SW480 (cell line): ENCODE data around the gene SAP25.
A peak's percentile ranks its signal among the peaks of the same experiment; 100 is the strongest.
"Not testable (repeated sequence)": the region's sequence is repeated elsewhere in the genome, so short reads cannot be mapped to it uniquely, and the experiment has no call there.

ENCODE experiments used
- DNase-seq: peaks from one replicate; pipeline ENCODE4 v3.0.0-alpha.2; 2016; ENCODE audit warnings: low spot score

SAP25 gene

DNA sequence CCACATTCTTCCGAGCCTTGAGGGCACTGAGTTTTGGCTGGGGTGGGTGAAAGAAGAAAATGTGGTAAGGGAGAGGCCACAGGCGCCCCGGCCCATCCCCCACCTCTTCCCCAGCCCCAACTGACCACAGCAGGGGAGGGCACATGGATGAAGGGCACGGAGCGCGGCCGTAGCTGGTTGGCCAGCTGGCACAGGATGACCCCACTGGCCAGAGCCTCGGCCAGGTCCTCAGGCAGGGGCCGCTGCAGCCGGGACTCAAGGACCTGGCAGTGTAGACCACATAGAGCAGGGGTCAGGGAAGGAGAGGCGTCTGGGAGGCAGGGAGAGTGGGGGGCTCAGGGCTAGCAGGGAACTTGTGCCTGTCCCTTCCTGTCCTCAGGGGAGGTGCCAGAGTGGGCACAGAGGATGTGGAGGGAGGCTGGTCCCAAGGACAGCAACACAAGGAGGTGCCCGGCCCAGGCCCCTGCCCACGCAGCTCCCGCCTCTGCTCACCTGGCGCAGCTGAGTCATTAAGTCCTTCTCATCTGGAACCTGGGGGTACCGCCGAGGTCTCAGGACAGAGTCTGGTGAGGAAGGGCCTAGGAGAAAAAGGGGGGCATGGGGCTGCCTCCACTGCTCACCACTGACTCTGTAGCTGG lies 2.2 kb upstream of the SAP25 start:
- DNase-seq, result no peak

GRCh38 chr7:100575206-100575631 lies 1.5 kb upstream of the SAP25 start:
- DNase-seq, result no peak

- DNase-seq, result no peak
Measured at GRCh38 chr7:100574362-100575205, 884 bp upstream of the SAP25 start.

GRCh38 chr7:100572949-100573675 lies 588 bp downstream of the SAP25 start:
- no peak for DNase-seq

- DNase-seq, result no peak
Measured at GRCh38 chr7:100572281-100572948, 1.3 kb downstream of the SAP25 start.

DNA sequence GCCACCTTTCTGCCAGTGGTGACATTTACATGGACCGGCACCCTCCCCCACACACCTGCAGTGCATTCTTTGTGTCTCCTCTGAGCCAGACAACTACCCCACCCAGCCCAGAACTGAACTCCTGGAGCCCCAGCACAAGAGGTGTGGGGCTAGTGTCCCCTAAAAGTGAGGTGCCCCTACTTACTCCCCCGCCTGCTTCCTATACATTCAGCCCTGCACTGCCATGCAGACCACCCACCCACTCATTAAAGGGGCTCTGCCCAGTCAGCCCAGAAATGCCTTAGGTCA lies 1.9 kb downstream of the SAP25 start:
- peak; percentile 39 for DNase-seq

GRCh38 chr7:100570954-100571828 lies 2.5 kb downstream of the SAP25 start:
- no peak for DNase-seq

DNA sequence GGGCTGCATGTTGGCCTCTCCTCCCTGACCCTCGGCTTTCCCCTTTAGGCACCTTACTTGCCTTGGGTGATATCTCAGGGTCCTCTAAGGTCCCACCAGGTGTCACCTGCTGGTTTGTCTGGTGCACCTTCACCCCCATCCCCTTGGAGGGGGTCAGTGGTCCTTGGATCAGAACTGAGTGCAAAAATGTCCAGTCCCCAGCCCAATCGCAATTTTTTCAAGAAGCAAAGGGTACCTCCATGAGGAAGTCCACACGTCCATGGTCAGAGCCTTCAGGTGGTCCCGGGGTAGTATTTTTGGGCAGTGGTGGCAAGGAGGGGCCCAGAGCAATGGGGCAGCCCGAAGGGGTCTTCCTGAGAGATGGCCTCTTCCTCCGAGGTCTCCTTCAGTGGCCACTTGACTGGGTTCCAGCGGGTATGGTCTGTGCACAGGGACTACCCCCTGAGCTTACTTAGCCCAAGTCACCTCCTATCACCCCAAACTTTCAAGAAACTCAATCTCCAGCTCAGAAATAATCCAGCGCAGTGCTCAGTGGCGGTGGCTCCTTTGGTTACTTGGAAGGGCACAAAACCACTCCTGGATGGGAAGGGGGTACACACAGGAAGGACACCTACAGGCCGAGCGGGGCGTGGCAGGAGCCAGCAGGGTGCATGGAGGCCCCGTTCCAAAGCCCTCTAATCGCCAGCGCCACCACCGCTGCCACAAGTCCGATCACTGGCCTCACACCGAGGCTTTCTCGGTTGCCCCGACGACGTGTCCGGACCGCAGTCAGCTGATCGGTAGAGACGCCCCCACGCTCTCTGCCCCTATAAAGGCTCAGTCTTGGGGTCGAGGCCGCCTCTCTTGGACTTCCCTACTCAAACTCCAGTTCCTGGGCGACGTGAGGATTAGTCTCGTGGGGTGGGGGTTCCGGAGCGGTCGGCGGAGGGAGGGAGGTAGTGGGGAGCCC lies 4.5 kb downstream of the SAP25 start:
- peak; percentile 84 for DNase-seq

DNA sequence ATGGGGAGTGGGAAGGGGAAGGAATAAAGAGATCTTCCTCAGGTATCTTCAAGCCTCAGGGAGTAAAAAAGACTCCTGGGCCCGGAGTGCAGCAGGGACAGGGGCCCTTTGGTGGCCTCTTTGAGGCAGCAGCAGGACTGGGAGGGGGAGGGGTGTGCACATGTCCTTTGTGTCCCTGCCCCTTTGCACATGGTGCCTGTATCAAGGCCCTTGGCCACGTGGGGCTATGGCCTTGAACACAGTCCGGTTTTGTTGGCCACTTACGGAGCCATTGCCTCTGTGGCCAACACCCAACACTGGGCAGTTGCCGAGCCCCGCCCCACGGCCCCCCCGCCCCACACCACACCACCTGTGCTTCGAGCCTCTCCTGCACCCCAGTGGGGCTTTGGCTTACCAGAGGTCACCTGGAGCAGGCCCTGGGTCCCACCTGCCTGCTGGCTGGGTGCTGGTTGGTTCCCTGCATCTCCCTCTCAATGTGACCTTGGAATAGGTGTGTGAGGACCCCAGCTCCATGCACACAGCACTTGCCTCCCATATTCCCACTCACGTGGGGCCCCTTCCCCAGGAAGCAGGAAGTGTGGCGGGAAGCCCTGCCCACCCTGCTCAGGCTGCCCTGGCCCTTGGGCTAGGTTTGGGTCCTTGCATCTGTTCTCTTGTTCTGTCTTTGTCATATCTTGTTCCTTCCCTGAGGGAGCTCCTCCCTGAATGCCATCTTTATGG lies 5.4 kb downstream of the SAP25 start:
- peak; percentile 44 for DNase-seq

DNA sequence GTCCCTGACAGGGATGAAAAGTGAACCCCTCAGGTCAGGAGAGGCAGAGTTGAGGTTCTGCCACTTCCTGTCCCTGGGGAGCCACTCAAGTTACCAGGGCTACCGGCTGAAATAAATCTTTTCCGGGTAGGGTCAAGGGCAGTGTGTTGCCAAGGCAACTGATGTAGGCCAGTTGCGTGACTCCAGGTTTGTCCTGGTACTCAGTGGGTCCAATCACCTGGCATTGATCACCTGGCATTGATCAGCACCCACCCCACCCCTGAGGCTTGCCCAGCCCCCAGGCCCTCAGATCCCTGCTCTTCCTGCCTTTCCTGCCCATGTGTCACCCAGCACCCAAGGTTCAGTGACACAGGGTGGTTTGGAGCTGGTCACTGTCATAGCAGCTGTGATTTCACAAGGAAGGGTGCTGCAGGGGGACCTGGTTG lies 5.9 kb downstream of the SAP25 start:
- DNase-seq, result no peak

DNA sequence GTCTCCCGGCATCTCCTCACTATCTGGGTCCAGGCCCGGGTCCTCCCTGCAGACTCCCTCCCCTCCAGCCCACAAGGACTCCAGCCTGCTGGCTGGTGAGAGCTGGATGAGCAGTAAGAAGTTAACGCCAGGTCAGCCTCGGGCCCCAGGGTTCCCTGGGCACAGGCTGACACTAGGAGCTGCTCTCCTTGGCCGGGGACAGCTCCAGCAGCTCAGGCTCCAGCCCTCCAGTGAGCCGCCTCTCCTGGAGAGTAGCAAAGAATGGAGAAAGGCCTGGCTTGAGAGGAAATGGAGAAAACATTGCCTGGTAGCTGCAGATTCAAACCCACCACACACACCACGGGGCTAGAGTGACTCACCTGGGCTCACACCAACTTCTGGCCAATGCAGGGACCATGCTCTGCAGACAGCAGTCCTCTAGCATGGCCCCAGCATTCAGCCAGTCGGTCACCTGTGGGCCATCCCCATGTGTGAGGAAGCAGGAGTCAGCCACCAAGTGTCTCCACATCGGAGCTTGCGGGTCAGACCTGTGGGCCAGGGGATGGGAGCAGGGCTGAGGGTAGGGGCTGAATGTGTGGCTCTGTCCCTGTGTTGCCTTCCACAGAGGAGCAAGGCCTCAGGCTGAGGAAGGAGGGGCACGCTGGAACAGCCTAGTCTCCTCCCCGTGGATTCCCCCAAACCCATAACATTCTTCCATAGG lies 6.5 kb downstream of the SAP25 start:
- no peak for DNase-seq

DNA sequence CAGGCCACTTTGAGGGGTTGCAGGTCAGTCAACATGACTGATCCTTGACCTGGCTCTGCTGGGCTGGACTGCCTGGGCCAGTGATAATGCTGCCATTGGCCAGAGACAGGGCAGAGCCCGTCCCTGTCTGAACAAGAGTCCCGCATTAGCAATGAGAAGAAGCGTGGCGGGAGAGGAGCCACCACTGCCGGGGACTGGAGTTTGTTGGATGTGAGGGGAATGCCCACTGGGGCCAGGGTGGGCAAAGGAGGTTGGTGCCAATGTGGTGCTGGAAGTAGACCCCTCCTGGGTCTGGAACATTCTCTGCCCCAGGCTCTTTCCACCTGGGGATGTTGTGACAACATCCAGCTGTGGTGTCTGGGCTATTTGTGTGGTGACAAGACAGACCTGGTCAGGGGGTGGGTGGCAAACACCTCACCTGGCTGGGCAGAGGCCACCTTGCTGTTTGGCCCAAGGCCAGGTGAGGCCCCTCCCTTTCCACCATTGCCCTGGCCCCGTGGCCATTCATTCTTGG lies 7.6 kb downstream of the SAP25 start:
- DNase-seq, result no peak

GRCh38 chr7:100565133-100565571 lies 8.5 kb downstream of the SAP25 start:
- DNase-seq, result no peak

DNA sequence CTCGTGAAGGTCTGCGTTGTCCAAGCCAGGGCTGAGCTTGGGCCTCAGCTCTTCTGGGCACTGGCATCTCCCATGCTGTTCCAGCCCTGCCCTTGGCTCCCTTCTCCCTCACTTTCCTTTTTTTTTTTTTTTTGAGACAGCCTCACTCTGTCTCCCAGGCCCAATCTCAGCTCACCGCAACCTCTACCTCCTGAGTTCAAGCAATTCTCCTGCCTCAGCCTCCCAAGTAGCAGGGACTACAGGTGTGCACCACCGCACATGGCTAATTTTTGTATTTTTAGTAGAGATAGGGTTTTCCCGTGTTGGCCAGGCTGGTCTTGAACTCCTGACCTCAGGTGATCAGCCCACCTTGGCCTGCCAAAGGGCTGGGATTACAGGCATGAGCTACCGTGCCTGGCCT lies 9.3 kb downstream of the SAP25 start:
- DNase-seq, result not testable (repeated sequence)

- DNase-seq, result peak; percentile 76
Measured at GRCh38 chr7:100563809-100564400, 9.8 kb downstream of the SAP25 start.

- DNase-seq, result no peak
Measured at GRCh38 chr7:100563100-100563564, 10.6 kb downstream of the SAP25 start.

DNA sequence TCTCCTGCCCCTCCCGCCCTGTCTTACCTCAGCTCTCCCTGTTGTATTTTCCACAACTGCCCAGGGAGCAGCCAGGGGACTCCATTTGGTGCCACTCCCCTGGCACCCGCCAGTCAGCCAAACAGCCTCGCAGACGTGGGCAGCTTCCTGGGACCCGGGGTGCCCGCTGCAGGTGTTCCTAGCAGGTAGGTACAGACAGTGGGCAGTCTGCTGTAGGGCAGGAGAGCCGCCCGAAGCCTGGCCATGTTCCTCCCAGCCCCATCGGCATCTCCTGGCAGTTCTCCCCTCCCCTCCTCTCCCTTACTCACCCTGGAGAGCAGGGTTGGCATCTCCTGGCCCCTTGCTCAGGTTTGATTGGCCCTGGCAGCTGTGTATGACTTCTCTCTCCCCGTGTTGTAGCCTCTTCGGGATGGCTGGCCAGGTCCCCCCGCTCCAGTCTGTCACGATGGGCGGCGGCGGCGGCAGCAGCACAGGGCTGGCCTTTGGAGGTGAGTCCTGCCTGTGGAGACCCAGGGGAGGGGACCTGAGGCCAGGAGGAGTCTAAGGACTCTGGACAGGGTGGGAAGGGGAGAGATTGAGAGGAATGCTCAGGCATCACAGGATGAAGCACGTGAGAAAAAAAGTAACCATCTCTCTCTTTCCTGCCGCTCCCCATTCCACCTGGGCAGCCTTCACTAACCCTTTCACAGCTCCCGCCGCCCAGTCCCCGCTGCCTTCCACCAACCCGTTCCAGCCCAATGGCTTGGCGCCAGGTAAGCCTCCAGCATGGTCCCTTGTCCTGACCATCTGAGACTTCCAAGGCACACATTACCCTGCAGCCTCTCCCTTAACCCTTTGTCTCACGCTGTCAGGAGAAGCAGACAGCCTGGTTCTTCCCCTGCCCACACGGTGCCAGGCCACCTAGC lies 11.3 kb downstream of the SAP25 start:
- DNase-seq, result no peak
